ENCODE measurements around the gene ENO2. TPM values are rescaled to one million over a fixed set of nuclear protein-coding genes. Genes with fewer than 3 reads are reported as not detected.

The ENO2 gene
- total RNA-seq, 5 donors from 2014 or later (not counting 1 experiment from before 2014, with no cell fraction given): 87.2 to 176 (median 148) TPM

DNA sequence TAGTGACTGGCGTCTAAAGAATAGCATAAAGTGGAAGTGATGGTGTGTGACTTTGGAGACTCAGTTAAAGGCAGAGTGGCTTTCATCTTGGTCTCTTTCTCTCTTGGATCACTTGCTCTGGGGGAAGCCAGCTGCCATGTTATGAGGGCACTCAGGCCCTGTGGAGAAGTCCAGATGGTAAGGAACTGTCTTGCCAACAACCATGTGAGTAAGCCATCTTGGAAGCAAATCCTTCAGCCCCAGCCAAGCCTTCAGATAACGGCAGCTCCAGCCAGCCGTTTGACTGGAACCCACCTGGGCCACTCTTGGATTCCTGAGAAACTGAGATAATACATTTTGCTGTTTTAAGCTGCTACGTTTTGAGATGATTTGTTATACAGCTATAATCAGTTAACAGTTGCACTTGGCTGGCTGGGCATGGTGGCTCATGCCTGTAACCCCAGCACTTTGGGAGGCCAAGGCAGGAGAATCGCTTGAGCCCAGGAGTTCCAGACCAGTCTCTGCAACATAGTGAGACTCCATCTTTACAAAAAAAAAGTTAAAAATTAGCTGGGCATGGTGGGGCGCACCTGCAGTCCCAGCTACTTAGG, 17.4 kb upstream of the ENO2 start:
- Histone ChIP-seq H3K4me3 (ENCODE audit: control insufficient read depth in 1 of 2, extremely low read depth in 1 of 2, low read length in 1 of 2) (no peak overlapping the region), H3K27me3 (replicated peaks in 1 of 2; ENCODE audit: control insufficient read depth in 2 of 2, extremely low read depth in 1 of 2, insufficient read depth in 2 of 2, low read length in 1 of 2) (no peaks in the 10 kb centered on the region), H3K9me3 (no peaks in the 10 kb centered on the region), H3K36me3 (ENCODE audit: control insufficient read depth in 2 of 2, extremely low read depth in 1 of 2, insufficient read depth in 1 of 2, low read length in 1 of 2) (no peaks in the 10 kb centered on the region), H3K27ac (ENCODE audit: low read length) (no peak overlapping the region), H3K4me1 (ENCODE audit: control insufficient read depth in 1 of 2, extremely low read depth in 1 of 2, insufficient read depth in 2 of 2, low read length in 2 of 2) (peaks cover 0 to 1% of the 10 kb centered on the region in 2 experiments)
- peaks cover 3 to 9% (median 7%) of the 10 kb centered on the region in 3 donors for H3K4me1 Mint-ChIP-seq
- no peaks in the 10 kb centered on the region for H3K9me3 Mint-ChIP-seq
- ATAC-seq (replicated peaks in 1 of 4): no peak
- POLR2A ChIA-PET: no interaction called here
- no peak overlapping the region for H3K27ac Mint-ChIP-seq
- CTCF ChIA-PET: no interaction called here
- 83% methylated on average over 4 of the region's 6 CpGs for WGBS (ENCODE audit: insufficient coverage)
- H3K4me3 Mint-ChIP-seq: no peak overlapping the region
- DNase-seq: no peak
- no peaks in the 10 kb centered on the region for H3K36me3 Mint-ChIP-seq
- H3K27me3 Mint-ChIP-seq: no peaks in the 10 kb centered on the region

- H3K27me3 ChIP-seq (replicated peaks in 1 of 2; ENCODE audit: control insufficient read depth in 2 of 2, extremely low read depth in 1 of 2, insufficient read depth in 2 of 2, low read length in 1 of 2): no peaks in the 10 kb centered on the region
- no CpG with 5 or more reads among the region's 5 CpGs for WGBS (ENCODE audit: insufficient coverage)
- no peak overlapping the region for H3K27ac ChIP-seq (ENCODE audit: low read length)
- Mint-ChIP-seq H3K4me1 (peaks cover 5 to 7% (median 7%) of the 10 kb centered on the region in 3 donors), H3K36me3 (no peaks in the 10 kb centered on the region), H3K27ac (no peak overlapping the region), H3K9me3 (no peaks in the 10 kb centered on the region), H3K27me3 (no peaks in the 10 kb centered on the region), H3K4me3 (no peak overlapping the region)
- no peaks in the 10 kb centered on the region for H3K9me3 ChIP-seq
- no peaks in the 10 kb centered on the region for H3K36me3 ChIP-seq (ENCODE audit: control insufficient read depth in 2 of 2, extremely low read depth in 1 of 2, insufficient read depth in 1 of 2, low read length in 1 of 2)
- no peak overlapping the region for H3K4me3 ChIP-seq (ENCODE audit: control insufficient read depth in 1 of 2, extremely low read depth in 1 of 2, low read length in 1 of 2)
- CTCF ChIA-PET: interaction anchor here (0.5 to 1.0 kb wide), 2 partner anchors 27 to 289 kb away, joined by 3 to 5 read pairs; partner anchors contain the start of gene SPSB2 (in 1 of the 2)
- H3K4me1 ChIP-seq (ENCODE audit: control insufficient read depth in 1 of 2, extremely low read depth in 1 of 2, insufficient read depth in 2 of 2, low read length in 2 of 2): peaks cover 5 to 6% of the 10 kb centered on the region in 2 experiments
- DNase-seq (no peak), ATAC-seq (replicated peaks in 1 of 4) (no peak)
- POLR2A ChIA-PET: interaction anchor here in 1 of 2 donors (0.7 kb wide), 1 partner anchor 35 kb away, joined by 4 read pairs; no protein-coding TSS in a partner anchor
Measured at GRCh38 chr12:6899427-6899826, 15.0 kb upstream of the ENO2 start.

DNA sequence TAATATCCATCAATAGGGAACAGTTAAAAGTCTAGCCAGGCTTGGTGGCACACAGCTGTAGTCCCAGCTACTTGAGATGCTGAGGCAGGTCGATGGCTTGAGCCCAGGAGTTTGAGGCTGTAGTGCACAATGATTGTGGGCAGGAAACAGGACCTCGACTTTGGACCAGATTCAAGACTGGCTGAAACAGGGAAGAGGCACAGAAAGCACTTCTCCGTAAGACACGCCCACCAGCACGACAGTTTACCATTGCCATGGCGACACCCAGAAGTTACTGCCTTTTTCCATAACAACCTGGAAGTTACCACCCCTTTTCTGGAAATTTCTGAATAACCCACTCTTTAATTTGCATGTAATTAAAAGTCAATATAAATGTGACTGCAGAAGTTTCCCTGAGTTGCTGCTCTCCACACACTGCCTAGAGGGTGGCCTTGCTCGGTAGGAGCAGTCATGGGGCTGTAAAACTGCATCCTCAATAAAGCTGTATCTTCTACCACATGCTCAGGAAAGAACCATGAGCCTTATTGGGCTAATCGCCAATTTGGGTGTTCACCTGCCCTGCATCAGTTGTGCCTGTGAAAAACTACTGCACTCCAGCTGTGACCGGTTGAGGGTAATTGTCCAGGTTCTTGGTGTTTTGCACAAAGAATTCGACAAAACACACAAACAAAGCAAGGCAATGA, 14.4 kb upstream of the ENO2 start:
- no peaks in the 10 kb centered on the region for H3K27me3 ChIP-seq (replicated peaks in 1 of 2; ENCODE audit: control insufficient read depth in 2 of 2, extremely low read depth in 1 of 2, insufficient read depth in 2 of 2, low read length in 1 of 2)
- H3K4me3 Mint-ChIP-seq: no peak overlapping the region
- H3K27me3 Mint-ChIP-seq: no peaks in the 10 kb centered on the region
- peaks cover 8 to 10% of the 10 kb centered on the region in 2 experiments for H3K4me1 ChIP-seq (ENCODE audit: control insufficient read depth in 1 of 2, extremely low read depth in 1 of 2, insufficient read depth in 2 of 2, low read length in 2 of 2)
- no peaks in the 10 kb centered on the region for H3K36me3 ChIP-seq (ENCODE audit: control insufficient read depth in 2 of 2, extremely low read depth in 1 of 2, insufficient read depth in 1 of 2, low read length in 1 of 2)
- WGBS (ENCODE audit: insufficient coverage): 35% methylated on average over 6 of the region's 10 CpGs
- no peaks in the 10 kb centered on the region for H3K9me3 Mint-ChIP-seq
- DNase-seq (peak in 1 of 35 experiments; percentile 29), ATAC-seq (replicated peaks in 1 of 4) (no peak)
- H3K27ac Mint-ChIP-seq: no peak overlapping the region
- POLR2A ChIA-PET: no interaction called here
- H3K4me1 Mint-ChIP-seq: peaks cover 5 to 7% (median 7%) of the 10 kb centered on the region in 3 donors
- no peak overlapping the region for H3K4me3 ChIP-seq (ENCODE audit: control insufficient read depth in 1 of 2, extremely low read depth in 1 of 2, low read length in 1 of 2)
- no peaks in the 10 kb centered on the region for H3K9me3 ChIP-seq
- no peaks in the 10 kb centered on the region for H3K36me3 Mint-ChIP-seq
- CTCF ChIA-PET: interaction anchor here (0.5 to 1.0 kb wide), 3 partner anchors 27 to 290 kb away, joined by 3 to 5 read pairs (median 3); partner anchors contain the start of gene SPSB2 (in 1 of the 2)
- H3K27ac ChIP-seq (ENCODE audit: low read length): no peak overlapping the region

DNA sequence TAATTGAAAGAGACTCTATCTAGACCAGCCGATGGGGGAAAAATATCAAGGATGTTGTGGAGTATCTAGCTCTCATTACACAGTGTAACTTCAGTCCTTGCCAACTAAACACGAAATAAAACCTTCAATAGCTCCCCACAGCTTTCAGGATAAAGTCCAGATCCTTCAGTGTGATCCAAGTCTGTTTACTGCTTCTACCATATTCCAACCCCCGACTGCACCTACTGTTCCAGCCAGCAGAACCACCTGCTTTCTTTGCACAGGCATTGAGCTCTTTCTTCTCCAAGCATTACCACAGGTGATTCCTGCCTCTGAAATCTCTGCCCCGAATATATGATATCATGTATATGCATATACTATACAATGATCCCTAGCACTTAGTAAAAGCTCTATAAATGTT, 11.9 kb upstream of the ENO2 start:
- ATAC-seq (replicated peaks in 1 of 4): no peak
- Mint-ChIP-seq H3K9me3 (no peaks in the 10 kb centered on the region), H3K36me3 (no peaks in the 10 kb centered on the region), H3K4me1 (peaks cover 5 to 7% (median 7%) of the 10 kb centered on the region in 3 donors), H3K27ac (no peak overlapping the region), H3K27me3 (no peaks in the 10 kb centered on the region), H3K4me3 (no peak overlapping the region)
- H3K4me3 ChIP-seq (ENCODE audit: control insufficient read depth in 1 of 2, extremely low read depth in 1 of 2, low read length in 1 of 2): no peak overlapping the region
- H3K4me1 ChIP-seq (ENCODE audit: control insufficient read depth in 1 of 2, extremely low read depth in 1 of 2, insufficient read depth in 2 of 2, low read length in 2 of 2): peaks cover 8 to 15% of the 10 kb centered on the region in 2 experiments
- 80% methylated on average over 1 of the region's 4 CpGs for WGBS (ENCODE audit: insufficient coverage)
- ChIA-PET POLR2A (interaction anchor here in 1 of 2 donors (0.6 kb wide), 1 partner anchor 171 kb away, joined by 4 read pairs; no protein-coding TSS in a partner anchor), CTCF (interaction anchor here (0.5 to 1.6 kb wide), 4 partner anchors 11 to 481 kb away, joined by 3 to 6 read pairs (median 4); partner anchors contain the start of genes C12orf57 (in 1 of the 2) and RNU7-1 (in 1 of the 2))
- H3K27me3 ChIP-seq (replicated peaks in 1 of 2; ENCODE audit: control insufficient read depth in 2 of 2, extremely low read depth in 1 of 2, insufficient read depth in 2 of 2, low read length in 1 of 2): no peaks in the 10 kb centered on the region
- no peaks in the 10 kb centered on the region for H3K9me3 ChIP-seq
- DNase-seq: no peak
- H3K27ac ChIP-seq (ENCODE audit: low read length): no peak overlapping the region
- H3K36me3 ChIP-seq (ENCODE audit: control insufficient read depth in 2 of 2, extremely low read depth in 1 of 2, insufficient read depth in 1 of 2, low read length in 1 of 2): no peaks in the 10 kb centered on the region

DNA sequence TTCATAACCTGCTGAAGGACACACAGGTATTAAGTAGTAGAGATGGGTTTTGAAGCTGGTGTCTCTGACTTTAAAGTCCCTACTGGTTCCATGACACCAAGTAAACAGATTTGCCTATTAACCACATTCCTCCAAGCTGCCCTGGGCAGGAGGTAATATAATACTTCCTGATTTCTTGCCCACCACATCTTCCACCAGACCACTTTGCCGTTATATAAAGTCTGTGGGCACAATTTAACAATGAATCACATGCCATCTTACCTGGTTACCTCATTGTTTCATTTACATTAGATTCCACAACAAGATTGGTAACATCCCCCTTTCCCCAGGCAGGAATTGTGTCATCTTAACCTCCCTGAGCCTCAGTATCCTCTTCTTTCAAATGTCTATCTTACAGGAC, 10.7 kb upstream of the ENO2 start:
- ATAC-seq (replicated peaks in 1 of 4) (no peak), DNase-seq (no peak)
- Histone ChIP-seq H3K27ac (ENCODE audit: low read length) (peak overlapping the region; percentile 93), H3K4me1 (ENCODE audit: control insufficient read depth in 1 of 2, extremely low read depth in 1 of 2, insufficient read depth in 2 of 2, low read length in 2 of 2) (peaks cover 8 to 15% of the 10 kb centered on the region in 2 experiments), H3K4me3 (ENCODE audit: control insufficient read depth in 1 of 2, extremely low read depth in 1 of 2, low read length in 1 of 2) (no peak overlapping the region), H3K36me3 (ENCODE audit: control insufficient read depth in 2 of 2, extremely low read depth in 1 of 2, insufficient read depth in 1 of 2, low read length in 1 of 2) (no peaks in the 10 kb centered on the region), H3K27me3 (replicated peaks in 1 of 2; ENCODE audit: control insufficient read depth in 2 of 2, extremely low read depth in 1 of 2, insufficient read depth in 2 of 2, low read length in 1 of 2) (no peaks in the 10 kb centered on the region), H3K9me3 (no peaks in the 10 kb centered on the region)
- Mint-ChIP-seq H3K36me3 (no peaks in the 10 kb centered on the region), H3K27ac (no peak overlapping the region), H3K27me3 (no peaks in the 10 kb centered on the region), H3K4me3 (no peak overlapping the region), H3K9me3 (no peaks in the 10 kb centered on the region), H3K4me1 (peaks cover 5 to 7% (median 7%) of the 10 kb centered on the region in 3 donors)
- WGBS (ENCODE audit: insufficient coverage): 100% methylated on average over 1 of the region's 1 CpG
- ChIA-PET POLR2A (interaction anchor here in 1 of 2 donors (0.5 to 1.5 kb wide), 2 partner anchors 16 to 51 kb away, joined by 3 to 4 read pairs; partner anchors contain the start of gene USP5), CTCF (interaction anchor here (0.6 to 1.5 kb wide), 3 partner anchors 13 to 34 kb away, joined by 4 to 6 read pairs (median 4); no protein-coding TSS in a partner anchor)

Data from T-cell (primary cell).